LNCAP (cell line): ENCODE measurements around the gene CSTF3.

Source experiments
- CTCF ChIP-seq: fragments of 450-650 bp; IDR thresholded peaks from 2 replicates; pipeline ENCODE4 v1.5.1; 2017; ENCODE audit warnings: mild to moderate bottlenecking

CSTF3 gene

GRCh38 chr11:33040033-33040861 is 121.0 kb downstream of the CSTF3 start:
- no peak for TF ChIP-seq CTCF

DNA sequence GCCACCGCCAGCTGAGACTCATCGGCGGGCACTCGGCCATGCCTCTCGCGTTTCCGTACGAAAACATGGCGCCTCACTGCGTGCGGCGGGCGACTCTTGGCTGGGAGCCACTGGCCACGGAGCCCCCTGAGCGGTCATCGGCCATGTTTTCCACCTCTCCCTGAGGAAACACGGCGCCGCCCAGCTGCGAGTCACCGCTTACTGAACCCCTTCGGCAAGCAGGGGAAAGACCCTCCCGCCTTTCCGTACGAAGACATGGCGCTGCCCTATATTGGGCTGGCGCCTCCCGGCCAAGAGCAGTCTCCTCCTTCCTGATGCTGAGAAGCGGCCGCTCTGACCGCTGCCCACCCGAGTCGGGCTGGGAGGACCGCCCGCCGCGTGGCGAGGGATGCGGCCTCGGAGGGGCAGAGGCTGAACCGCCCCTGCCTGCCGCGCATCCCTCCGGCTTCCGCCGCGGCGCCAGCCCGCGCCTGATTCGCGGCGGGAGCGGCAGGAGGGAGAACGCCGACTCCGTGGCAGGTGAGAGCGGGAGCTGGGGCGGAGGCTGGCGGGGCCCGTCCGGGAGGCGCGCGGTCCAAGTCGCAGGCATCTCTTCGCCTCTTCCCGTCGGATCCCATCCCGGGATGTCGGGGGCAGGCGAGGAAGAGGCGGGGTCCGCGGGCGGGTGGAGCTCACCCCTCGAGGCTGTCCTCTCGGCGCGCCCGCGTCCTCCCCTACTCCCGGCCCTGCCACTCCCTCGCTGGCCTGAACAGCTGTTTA is 121.8 kb downstream of the CSTF3 start, which contains the start of gene TCP11L1:
Gene TCP11L1, plus strand, starts transcription at position 299 of the 759 bp plus-strand sequence. CDS start 4,202 bp downstream, outside the sequence.
- TF ChIP-seq CTCF: no peak

GRCh38 chr11:33035011-33035410 is 126.3 kb downstream of the CSTF3 start:
- TF ChIP-seq CTCF: no peak
